NCI-H69 (cell line): ENCODE data around the gene ZNF429.
A peak's percentile ranks its signal among the peaks of the same experiment; 100 is the strongest.
"Not testable (repeated sequence)": the region's sequence is repeated elsewhere in the genome, so short reads cannot be mapped to it uniquely, and the experiment has no call there.

Experiments used
- DNase-seq: peaks from one replicate; lab custom pipeline; 2025; lab: John Stamatoyannopoulos, UW

The ZNF429 gene

GRCh38 chr19:21513651-21514050, 8.2 kb downstream of the ZNF429 start:
- no peak for DNase-seq

GRCh38 chr19:21519488-21519887, 14.1 kb downstream of the ZNF429 start:
- peak; percentile 2 for DNase-seq

GRCh38 chr19:21532904-21533303, 27.5 kb downstream of the ZNF429 start:
- no peak for DNase-seq

- DNase-seq: not testable (repeated sequence)
Measured at GRCh38 chr19:21536741-21537290, 31.4 kb downstream of the ZNF429 start.

GRCh38 chr19:21559444-21559843, 54.0 kb downstream of the ZNF429 start:
- DNase-seq: no peak

- DNase-seq: no peak
Measured at GRCh38 chr19:21564406-21564805, 59.0 kb downstream of the ZNF429 start.

- no peak for DNase-seq
Measured at GRCh38 chr19:21566073-21566472, 60.7 kb downstream of the ZNF429 start.

GRCh38 chr19:21567806-21568205, 62.4 kb downstream of the ZNF429 start:
- DNase-seq: not testable (repeated sequence)

GRCh38 chr19:21568816-21569493, 63.6 kb downstream of the ZNF429 start:
- DNase-seq: peak; percentile 73

- DNase-seq: peak; percentile 16
Measured at GRCh38 chr19:21569494-21569865, 64.1 kb downstream of the ZNF429 start.

- no peak for DNase-seq
Measured at GRCh38 chr19:21571316-21571715, 65.9 kb downstream of the ZNF429 start.

GRCh38 chr19:21574607-21575006, 69.2 kb downstream of the ZNF429 start:
- DNase-seq: no peak

- DNase-seq: no peak
Measured at GRCh38 chr19:21576481-21576880, 71.1 kb downstream of the ZNF429 start.

- no peak for DNase-seq
Measured at GRCh38 chr19:21580101-21580500, 74.7 kb downstream of the ZNF429 start.

- no peak for DNase-seq
Measured at GRCh38 chr19:21580818-21581217, 75.4 kb downstream of the ZNF429 start.

- peak; percentile 22 for DNase-seq
Measured at GRCh38 chr19:21581646-21582240, 76.3 kb downstream of the ZNF429 start.

- no peak for DNase-seq
Measured at GRCh38 chr19:21584537-21584936, 79.1 kb downstream of the ZNF429 start.

GRCh38 chr19:21585281-21585890, 80.0 kb downstream of the ZNF429 start:
- DNase-seq: no peak

- peak; percentile 19 for DNase-seq
Measured at GRCh38 chr19:21586311-21587116, 81.1 kb downstream of the ZNF429 start.

- no peak for DNase-seq
Measured at GRCh38 chr19:21587117-21587461, 81.7 kb downstream of the ZNF429 start.

GRCh38 chr19:21587549-21587948, 82.1 kb downstream of the ZNF429 start:
- DNase-seq: no peak

GRCh38 chr19:21588065-21588601, 82.7 kb downstream of the ZNF429 start:
- DNase-seq: no peak
